ENCODE measurements around the gene HECTD4. TPM values are rescaled to one million over a fixed set of nuclear protein-coding genes. Genes with fewer than 3 reads are reported as not detected.

HECTD4 gene
- total and polyA plus RNA-seq, 9 of the 15 experiments (the other 6 are each of a cell fraction or from before 2014, with no cell fraction given), result 3.5 to 33.3 (median 13.5) TPM

DNA sequence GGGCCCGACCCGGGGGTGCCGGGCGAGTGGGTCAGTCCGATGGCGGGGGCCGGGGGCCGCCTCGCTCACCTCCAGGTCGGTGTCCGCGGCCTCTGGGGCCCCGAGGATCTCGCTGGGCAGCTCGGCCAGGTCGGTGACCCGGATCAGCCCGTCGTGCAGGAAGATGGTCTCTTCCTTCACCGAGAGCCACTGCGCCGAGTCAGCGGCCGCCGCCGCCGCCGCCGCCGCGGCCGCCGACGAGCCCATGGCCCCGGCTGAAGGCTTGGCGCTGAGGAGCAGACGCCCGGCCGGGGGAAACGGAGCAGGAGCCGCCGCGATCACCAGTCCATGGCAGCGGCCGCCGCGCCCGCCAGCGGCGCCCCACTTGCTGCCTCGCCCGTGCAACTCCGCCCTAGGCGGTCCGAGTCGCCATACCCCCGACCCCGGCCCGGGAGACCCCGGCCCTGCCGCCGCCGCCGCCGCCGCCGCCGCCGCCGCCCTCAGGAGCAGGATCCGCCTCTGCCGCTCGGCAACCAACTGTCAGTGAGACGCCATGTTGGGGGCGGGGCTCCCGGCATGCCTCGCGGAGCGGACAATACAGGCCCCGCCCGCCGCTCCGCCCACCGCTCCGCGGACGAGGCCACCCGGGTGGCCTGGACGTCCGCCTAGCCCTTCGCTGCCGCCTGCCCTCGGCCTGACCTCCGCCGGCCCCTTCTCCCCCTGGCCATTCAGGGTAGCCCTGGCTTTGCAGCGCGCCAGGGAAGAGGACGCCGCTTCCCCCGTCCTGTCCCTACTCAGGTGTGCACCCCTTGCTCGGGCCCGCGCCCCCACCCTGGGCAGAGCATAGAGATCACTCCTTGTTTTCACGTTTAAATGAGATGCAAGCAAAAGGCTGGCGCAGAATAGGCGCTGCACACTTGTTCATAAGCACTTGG is at the start of gene HECTD4 (continued):
- no peak for TF ChIP-seq ZNF253 (CRISPR knock-in tag; conservative IDR thresholded peaks at IDR 0.05)
- TF ChIP-seq, protein P1, sequence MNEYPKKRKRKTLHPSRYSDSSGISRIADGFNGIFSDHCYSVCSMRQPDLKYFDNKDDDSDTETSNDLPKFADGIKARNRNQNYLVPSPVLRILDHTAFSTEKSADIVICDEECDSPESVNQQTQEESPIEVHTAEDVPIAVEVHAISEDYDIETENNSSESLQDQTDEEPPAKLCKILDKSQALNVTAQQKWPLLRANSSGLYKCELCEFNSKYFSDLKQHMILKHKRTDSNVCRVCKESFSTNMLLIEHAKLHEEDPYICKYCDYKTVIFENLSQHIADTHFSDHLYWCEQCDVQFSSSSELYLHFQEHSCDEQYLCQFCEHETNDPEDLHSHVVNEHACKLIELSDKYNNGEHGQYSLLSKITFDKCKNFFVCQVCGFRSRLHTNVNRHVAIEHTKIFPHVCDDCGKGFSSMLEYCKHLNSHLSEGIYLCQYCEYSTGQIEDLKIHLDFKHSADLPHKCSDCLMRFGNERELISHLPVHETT (CRISPR knock-in tag; conservative IDR thresholded peaks at IDR 0.05 in 1 of 2, IDR thresholded peaks at IDR 0.05 in 1 of 2), result peak in 1 of 2 experiments; percentile 75; a peak in 2 of 4 replicates
- peak; percentile 14; the same call in 1 of the 2 replicates for TF ChIP-seq NR3C1 (CRISPR knock-in tag; IDR thresholded peaks at IDR 0.05)
- peak; percentile 67; the same call in 1 of the 2 replicates for TF ChIP-seq MBD2 (IDR thresholded peaks at IDR 0.05; ENCODE audit: borderline replicate concordance, low read depth)
- no peak for TF ChIP-seq NR2C2 (CRISPR knock-in tag; IDR thresholded peaks at IDR 0.05)
- TF ChIP-seq NR2C2 (tag; IDR thresholded peaks at IDR 0.05), result peak; percentile 60
- no peak for TF ChIP-seq TCF7L2 (IDR thresholded peaks at IDR 0.05; ENCODE audit: low read depth, low read length)
- TF ChIP-seq POLR2B (IDR thresholded peaks at IDR 0.05; ENCODE audit: low read depth, partially characterized antibody), result peak; percentile 89
- TF ChIP-seq FOSL1 (tag; conservative IDR thresholded peaks at IDR 0.05), result peak; percentile 22; the same call in 1 of the 2 replicates
- TF ChIP-seq KDM2B (CRISPR knock-in tag; IDR thresholded peaks at IDR 0.05), result peak; percentile 78; the same call in 1 of the 2 replicates
- TF ChIP-seq PML (IDR thresholded peaks at IDR 0.05; ENCODE audit: low read length), result peak; percentile 50; the same call in 1 of the 2 replicates
- TF ChIP-seq, protein P2, sequence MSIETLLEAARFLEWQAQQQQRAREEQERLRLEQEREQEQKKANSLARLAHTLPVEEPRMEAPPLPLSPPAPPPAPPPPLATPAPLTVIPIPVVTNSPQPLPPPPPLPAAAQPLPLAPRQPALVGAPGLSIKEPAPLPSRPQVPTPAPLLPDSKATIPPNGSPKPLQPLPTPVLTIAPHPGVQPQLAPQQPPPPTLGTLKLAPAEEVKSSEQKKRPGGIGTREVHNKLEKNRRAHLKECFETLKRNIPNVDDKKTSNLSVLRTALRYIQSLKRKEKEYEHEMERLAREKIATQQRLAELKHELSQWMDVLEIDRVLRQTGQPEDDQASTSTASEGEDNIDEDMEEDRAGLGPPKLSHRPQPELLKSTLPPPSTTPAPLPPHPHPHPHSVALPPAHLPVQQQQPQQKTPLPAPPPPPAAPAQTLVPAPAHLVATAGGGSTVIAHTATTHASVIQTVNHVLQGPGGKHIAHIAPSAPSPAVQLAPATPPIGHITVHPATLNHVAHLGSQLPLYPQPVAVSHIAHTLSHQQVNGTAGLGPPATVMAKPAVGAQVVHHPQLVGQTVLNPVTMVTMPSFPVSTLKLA (conservative IDR thresholded peaks at IDR 0.05), result peak; percentile 19 to 67; a peak in 2 of 4 replicates
- 0 out of 2 replicates have a peak, but pooled peaks have one; percentile 61 for TF ChIP-seq HDGF (IDR thresholded peaks at IDR 0.05)
- TF ChIP-seq TRIM28 (IDR thresholded peaks at IDR 0.05), result no peak
- peak in 1 of 2 experiments; percentile 50; a peak in 3 of 4 replicates for TF ChIP-seq NRF1 (conservative IDR thresholded peaks at IDR 0.05 in 1 of 2, IDR thresholded peaks at IDR 0.05 in 1 of 2)
- no peak for TF ChIP-seq ZEB2 (IDR thresholded peaks at IDR 0.05)
- TF ChIP-seq, protein P3, sequence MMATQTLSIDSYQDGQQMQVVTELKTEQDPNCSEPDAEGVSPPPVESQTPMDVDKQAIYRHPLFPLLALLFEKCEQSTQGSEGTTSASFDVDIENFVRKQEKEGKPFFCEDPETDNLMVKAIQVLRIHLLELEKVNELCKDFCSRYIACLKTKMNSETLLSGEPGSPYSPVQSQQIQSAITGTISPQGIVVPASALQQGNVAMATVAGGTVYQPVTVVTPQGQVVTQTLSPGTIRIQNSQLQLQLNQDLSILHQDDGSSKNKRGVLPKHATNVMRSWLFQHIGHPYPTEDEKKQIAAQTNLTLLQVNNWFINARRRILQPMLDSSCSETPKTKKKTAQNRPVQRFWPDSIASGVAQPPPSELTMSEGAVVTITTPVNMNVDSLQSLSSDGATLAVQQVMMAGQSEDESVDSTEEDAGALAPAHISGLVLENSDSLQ (IDR thresholded peaks at IDR 0.05), result peak; percentile 47; the same call in 1 of the 2 replicates
- TF ChIP-seq ZNF57 (CRISPR knock-in tag; IDR thresholded peaks at IDR 0.05), result no peak
- TF ChIP-seq RBM15 (IDR thresholded peaks at IDR 0.05; ENCODE audit: insufficient read depth, low read length), result no peak
- TF ChIP-seq ZNF24 (IDR thresholded peaks at IDR 0.05), result peak; percentile 15; the same call in 1 of the 2 replicates
- no peak for TF ChIP-seq ATF1 (CRISPR knock-in tag; IDR thresholded peaks at IDR 0.05)
- TF ChIP-seq ATF1 (tag; IDR thresholded peaks at IDR 0.05), result peak; percentile 61
- TF ChIP-seq PTTG1 (tag; IDR thresholded peaks at IDR 0.05; ENCODE audit: low read depth), result no peak
- TF ChIP-seq BRCA1 (IDR thresholded peaks at IDR 0.05), result no peak
- TF ChIP-seq BRCA1 (CRISPR knock-in tag; IDR thresholded peaks at IDR 0.05), result 0 out of 2 replicates have a peak, but pooled peaks have one; percentile 27
- peak; percentile 81; the same call in 1 of the 2 replicates for TF ChIP-seq KLF13 (tag; IDR thresholded peaks at IDR 0.05; ENCODE audit: borderline replicate concordance, low read depth)
- 0 out of 2 replicates have a peak, but pooled peaks have one; percentile 55 for TF ChIP-seq CBFB (CRISPR knock-in tag; IDR thresholded peaks at IDR 0.05)

Data from K562 (cell line).